GM06990 (cell line): ENCODE data around the gene SPHK2.

Experiments
- DNase-seq: peaks from one replicate; pipeline ENCODE4 v3.0.0-alpha.2; 2011; ENCODE audit not compliant: insufficient read length; ENCODE audit errors: extremely low read depth
- H3K27me3 ChIP-seq: replicated peaks from 2 replicates; pipeline ENCODE4 v1.6.0; 2011; ENCODE audit warnings: low read length; ENCODE audit not compliant: control insufficient read depth, insufficient read depth
- H3K36me3 ChIP-seq: 2 replicates; pipeline ENCODE4 v1.5.1; 2011; ENCODE audit warnings: low read length; ENCODE audit not compliant: control insufficient read depth, insufficient read depth
- H3K4me3 ChIP-seq: replicated peaks from 2 replicates; pipeline ENCODE4 v1.5.1; 2011; ENCODE audit warnings: low read depth, mild to moderate bottlenecking, control low read depth, low read length
- TF ChIP-seq, protein P1 (sequence below): IDR thresholded peaks from 2 replicates; pipeline ENCODE4 v1.5.1; 2011; ENCODE audit warnings: low read length, control low read depth, mild to moderate bottlenecking, inconsistent platforms; ENCODE audit not compliant: insufficient read depth, poor library complexity, severe bottlenecking

SPHK2 gene

DNA sequence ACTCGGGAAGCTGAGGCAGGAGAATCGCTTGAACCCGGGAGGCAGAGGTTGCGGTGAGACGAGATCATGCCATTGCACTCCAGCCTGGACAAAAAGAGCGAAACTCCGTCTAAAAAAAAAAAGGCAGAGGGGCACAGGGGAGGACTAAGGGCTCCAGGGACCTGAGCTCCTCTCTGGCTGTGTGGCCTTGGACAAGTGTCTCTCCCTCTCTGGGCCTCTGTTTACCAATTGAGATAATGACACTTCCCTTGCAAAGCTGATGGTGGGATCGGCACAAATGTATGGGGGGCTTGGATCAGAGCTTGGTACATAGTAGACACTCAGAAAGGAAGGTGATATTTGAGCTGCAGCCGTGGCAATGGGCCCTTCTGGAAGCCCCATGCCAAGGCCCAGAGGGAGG is 24.1 kb upstream of the SPHK2 start:
- no peaks in the 10 kb centered on the region for H3K27me3 ChIP-seq
- no peak overlapping the region for H3K4me3 ChIP-seq
- DNase-seq = no peak
- no peaks in the 10 kb centered on the region for H3K36me3 ChIP-seq
- TF ChIP-seq, protein P1, sequence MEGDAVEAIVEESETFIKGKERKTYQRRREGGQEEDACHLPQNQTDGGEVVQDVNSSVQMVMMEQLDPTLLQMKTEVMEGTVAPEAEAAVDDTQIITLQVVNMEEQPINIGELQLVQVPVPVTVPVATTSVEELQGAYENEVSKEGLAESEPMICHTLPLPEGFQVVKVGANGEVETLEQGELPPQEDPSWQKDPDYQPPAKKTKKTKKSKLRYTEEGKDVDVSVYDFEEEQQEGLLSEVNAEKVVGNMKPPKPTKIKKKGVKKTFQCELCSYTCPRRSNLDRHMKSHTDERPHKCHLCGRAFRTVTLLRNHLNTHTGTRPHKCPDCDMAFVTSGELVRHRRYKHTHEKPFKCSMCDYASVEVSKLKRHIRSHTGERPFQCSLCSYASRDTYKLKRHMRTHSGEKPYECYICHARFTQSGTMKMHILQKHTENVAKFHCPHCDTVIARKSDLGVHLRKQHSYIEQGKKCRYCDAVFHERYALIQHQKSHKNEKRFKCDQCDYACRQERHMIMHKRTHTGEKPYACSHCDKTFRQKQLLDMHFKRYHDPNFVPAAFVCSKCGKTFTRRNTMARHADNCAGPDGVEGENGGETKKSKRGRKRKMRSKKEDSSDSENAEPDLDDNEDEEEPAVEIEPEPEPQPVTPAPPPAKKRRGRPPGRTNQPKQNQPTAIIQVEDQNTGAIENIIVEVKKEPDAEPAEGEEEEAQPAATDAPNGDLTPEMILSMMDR = no peak

DNA sequence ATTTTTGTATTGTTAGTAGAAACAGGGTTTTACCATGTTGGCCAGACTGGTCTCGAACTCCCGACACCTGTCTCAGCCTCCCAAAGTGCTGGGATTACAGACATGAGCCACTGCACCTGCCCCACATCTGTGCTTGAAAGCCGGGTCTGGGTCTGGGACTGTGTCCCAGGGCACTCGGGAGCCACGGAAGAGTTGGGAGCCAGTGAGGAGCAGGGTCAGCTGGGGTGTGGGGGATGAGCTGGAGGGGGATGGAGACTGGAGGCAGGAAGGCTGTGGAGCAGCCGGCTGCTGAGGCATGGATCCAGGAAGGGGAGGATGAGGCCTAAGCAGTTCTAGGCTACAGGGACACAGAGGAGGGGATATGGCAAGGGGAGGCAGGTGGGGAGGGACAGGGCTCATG is 23.5 kb upstream of the SPHK2 start:
- no peak overlapping the region for H3K4me3 ChIP-seq
- H3K27me3 ChIP-seq = no peaks in the 10 kb centered on the region
- TF ChIP-seq, protein P1 = no peak
- H3K36me3 ChIP-seq = no peaks in the 10 kb centered on the region
- no peak for DNase-seq

DNA sequence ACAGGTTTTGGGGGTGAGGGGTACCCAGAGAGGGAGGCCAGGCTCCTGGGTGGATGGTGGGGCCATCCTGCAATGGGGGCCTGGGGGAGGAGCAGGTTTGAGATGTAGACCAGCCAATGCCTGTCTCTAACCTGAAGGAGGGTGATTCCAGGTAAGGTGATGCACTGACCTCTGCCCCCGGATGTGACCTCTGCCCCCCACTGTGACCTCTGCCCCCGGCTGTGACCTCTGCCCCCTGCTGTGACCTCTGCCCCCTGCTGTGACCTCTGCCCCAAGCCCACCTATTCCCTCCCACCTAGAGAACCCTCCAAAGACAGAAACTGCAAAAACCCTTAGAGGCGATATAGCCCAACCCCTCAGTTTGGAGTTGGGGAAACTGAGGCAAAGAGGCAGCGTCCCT is 23.1 kb upstream of the SPHK2 start:
- TF ChIP-seq, protein P1 = no peak

DNA sequence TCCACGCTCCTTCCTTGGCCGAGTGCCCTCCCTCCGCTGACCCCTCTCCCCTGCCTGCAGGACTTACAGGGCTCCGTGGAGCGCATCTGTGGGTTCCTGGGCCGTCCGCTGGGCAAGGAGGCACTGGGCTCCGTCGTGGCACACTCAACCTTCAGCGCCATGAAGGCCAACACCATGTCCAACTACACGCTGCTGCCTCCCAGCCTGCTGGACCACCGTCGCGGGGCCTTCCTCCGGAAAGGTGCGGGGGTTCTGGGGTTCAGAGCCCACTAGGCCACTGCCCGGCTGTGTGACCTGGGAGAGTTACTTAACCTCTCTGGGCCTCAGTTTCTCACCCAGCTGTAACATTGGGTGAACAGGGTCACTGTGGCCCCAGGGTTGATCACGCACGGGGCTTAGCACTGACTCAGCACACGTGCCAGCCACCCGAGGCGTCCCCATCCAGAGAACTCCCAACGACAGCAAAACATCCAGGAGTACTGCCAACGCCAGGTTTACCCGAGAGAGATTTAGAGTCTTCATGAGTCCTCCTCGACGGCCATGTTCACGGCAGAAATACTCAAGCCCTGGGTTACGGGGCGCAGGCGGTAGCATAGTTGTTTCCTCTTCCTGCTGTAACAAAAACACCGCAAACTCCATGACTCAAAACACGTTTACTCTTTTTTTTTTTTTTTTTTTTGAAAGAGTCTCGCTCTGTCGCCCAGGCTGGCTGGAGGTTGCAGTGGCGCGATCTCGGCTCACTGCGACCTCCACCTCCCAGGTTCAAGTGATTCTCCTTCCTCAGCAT is 22.4 kb upstream of the SPHK2 start:
- no peaks in the 10 kb centered on the region for H3K36me3 ChIP-seq
- TF ChIP-seq, protein P1 = no peak
- H3K27me3 ChIP-seq = no peaks in the 10 kb centered on the region
- no peak for DNase-seq
- no peak overlapping the region for H3K4me3 ChIP-seq

More for the DNA sequence above, 23.1 kb upstream of the SPHK2 start:
- Histone ChIP-seq H3K27me3 (no peaks in the 10 kb centered on the region), H3K4me3 (no peak overlapping the region), H3K36me3 (no peaks in the 10 kb centered on the region)
- DNase-seq = no peak

DNA sequence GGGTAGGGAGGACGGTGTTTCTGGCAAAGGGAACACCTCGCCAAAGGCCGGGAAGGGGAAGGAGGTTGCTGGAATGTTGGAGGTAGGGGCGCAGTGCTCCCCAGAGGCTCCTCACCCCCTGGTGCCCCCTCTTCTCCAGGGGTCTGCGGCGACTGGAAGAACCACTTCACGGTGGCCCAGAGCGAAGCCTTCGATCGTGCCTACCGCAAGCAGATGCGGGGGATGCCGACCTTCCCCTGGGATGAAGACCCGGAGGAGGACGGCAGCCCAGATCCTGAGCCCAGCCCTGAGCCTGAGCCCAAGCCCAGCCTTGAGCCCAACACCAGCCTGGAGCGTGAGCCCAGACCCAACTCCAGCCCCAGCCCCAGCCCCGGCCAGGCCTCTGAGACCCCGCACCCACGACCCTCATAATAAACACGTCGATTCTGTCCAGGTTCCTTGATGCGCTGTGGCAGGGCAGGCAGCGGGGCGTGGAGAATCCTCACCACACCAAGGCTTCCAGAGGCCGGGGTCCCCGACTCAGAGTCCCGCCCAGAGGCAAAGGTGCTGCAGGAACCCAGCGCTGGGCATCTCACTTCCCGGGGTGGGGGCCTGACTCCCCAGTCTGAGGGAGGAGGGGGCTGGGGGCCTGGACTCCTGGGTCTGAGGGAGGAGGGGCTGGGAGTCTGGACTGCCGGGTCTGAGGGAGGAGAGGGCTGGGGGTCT is 20.2 kb upstream of the SPHK2 start:
- no peaks in the 10 kb centered on the region for H3K36me3 ChIP-seq
- H3K4me3 ChIP-seq = no peak overlapping the region
- no peaks in the 10 kb centered on the region for H3K27me3 ChIP-seq
- no peak for DNase-seq
- TF ChIP-seq, protein P1 = no peak
